GM19351 (cell line): ENCODE measurements around the gene NAV2.

Experiments used
- ATAC-seq: cut with Tn5 transposase; IDR thresholded peaks from one replicate; pipeline ENCODE4 v1.9.1; 2021; ENCODE audit warnings: mild to moderate bottlenecking, moderate library complexity; ENCODE audit not compliant: unreplicated experiment

The NAV2 gene

DNA sequence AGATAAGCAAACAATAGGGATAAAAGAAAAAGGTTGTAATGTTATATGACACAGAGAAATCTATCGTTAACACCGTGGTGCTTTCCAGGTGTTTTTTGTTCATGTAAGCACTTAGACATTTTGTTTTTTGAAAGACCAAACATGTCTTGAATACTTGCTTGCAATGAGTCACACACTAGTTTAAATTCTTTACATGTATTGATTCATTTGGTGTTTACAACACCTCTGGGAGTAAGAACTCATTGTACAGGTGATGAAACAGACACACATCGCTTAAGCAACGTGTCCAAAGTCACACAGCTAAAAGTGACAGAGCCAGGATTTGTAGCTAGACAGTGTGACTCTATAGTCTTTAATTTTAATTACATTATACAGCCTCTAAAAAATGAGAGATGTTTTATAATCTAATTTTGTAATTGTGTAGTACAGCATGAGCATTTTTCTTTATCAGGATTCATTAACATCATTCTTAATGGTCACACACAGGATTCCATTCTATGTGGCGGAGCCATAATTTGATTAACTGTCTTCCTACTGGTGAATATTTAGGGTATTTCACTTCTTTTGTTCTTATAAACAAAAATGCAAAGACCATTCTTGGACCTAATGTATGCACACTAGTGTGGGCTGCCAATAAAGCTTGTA, 298.8 kb downstream of the NAV2 start:
- no peak for ATAC-seq

DNA sequence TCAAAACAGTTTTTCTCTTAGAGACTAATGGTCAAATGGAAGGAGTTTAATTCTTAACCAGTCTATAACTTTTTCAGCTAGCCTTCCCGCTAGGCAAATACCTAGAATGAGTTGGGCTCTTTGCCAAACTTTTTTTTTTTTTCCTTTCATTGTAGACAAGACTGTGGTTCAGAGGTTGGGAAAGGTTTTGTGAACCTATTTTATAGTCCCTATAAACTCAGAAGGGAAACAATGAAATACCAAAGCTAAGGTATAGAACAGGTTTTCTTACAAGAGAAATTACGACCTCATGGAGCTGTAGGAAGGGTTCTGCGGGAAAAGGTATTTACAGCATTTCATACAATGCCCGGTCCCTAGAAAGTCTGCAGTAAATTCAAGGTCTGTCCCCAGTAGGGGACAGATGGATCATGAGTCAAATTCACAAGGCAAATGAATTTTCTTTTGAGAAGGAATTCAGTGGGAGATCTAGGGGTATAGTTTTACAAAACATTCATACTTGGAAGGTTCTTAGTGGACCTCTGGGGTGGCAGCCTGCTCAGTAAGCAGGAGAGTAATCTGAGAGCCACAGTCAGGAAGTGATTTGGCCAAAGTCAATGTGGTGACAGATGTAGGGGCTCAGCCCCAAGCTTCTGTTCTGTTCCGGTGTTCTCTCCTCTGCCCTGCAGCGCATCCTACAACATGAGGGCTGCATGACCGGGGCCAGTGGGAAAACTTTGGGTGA, 300.9 kb downstream of the NAV2 start:
- no peak for ATAC-seq

DNA sequence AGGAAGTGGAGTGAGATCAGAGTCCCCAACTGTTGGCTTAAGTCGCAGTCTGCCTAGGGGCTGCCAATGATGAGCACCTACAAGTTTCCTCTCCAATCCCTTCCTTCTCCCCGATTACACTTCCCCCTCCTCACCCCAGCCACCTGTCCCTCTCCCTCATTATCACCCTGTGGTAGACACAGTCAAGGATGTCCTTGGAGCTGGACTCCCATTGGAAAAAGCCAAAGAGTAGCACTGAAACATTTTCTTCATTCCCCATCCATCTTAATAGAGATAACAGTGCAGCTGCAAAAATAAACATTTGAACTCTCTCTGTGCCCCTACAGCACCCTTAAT, 301.4 kb downstream of the NAV2 start:
- ATAC-seq: no peak

DNA sequence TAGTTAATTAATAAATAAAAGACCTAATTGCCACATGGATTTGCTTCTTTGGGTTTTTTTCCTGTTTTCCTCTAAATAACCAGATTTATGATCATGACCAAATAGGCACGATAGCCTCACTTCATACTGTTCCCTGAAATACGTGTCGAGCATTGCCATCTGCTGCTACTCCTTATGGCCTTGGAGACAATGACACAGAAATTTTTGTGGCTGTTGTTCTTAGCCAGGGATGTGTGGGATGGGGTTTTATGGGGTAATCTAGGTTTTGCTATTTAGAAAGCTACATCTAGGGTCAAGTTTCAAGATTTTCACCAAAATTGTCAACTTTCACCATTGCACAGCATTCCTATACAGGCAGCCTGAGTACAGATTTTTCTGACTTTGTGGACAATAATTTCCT, 302.5 kb downstream of the NAV2 start:
- ATAC-seq: no peak

DNA sequence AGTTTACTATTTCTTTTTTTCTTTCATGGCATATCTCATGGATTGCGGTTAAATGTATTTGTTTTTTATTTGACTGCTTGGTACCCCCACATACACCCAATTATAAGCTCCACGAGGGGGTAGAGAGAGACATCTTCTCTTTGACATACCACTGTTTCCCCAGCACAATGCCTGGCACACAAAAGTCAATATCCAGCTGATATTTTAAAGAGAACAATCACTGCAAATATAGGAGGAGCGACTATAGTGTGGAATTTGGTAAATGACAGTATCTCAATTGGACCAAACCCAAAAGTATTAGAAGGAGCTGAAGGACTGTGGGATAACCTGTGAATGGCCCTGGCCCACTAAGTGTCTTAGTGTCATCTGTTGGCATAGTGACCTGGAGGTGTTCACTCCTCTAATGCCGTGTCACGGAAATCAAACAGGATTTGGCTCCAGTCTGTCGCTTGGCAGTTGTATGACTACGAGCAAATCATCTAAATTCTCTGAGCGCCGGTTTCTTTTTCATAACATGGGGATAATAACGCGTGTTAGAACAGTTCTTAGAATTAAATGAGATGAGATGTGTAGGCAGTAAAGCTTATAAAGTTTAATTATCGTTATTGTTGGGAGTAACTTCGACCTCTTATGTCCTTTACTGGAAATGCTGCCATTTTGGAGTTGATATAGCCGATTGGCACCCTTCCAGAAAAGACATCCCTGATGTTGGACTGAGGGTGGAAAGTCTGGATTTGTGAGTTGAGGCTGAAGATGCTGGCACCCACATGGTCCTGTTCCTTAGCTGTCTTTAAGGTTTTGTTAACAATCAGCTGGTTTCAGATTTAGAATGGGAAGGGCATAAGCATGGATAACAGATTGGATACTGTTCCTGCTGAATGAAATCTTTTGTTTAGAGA, 303.1 kb downstream of the NAV2 start:
- ATAC-seq: no peak

DNA sequence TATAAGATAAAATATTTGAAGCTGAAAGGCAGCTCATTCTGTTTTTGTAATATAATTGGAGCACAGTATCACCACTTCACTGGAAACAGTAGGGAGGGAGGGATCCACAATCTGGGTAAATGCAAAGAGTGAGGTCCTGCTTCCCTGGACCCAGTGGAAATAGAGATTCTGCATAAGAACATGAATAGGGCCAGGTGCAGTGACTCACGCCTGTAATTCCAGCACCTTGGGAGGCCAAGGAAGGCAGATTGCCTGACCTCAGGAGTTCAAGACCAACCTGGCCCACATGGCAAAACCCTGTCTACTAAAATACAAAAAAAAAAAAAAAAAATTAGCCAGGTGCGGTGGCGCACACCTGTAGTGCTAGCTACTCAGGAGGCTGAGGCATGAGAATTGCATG, 303.9 kb downstream of the NAV2 start:
- ATAC-seq: no peak

DNA sequence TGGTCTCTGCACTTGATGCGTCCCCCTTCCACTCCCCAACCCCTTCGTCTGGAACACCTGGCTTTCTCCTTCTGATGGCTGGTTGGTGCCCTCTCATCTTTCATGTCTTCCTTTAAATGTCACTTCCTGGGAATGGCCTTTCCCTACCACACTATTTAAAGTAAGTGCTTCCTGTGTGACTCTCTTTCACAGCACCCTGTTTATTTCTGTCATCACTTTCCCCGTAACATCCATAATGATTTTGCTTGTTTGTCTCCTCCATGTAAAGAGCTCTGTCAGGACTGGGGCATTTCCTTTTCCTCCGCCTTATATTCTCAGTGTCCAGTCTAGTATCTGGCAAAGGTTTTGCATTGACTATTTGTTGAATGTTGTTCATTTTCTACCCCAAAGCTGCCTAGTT, 304.7 kb downstream of the NAV2 start:
- ATAC-seq: no peak

DNA sequence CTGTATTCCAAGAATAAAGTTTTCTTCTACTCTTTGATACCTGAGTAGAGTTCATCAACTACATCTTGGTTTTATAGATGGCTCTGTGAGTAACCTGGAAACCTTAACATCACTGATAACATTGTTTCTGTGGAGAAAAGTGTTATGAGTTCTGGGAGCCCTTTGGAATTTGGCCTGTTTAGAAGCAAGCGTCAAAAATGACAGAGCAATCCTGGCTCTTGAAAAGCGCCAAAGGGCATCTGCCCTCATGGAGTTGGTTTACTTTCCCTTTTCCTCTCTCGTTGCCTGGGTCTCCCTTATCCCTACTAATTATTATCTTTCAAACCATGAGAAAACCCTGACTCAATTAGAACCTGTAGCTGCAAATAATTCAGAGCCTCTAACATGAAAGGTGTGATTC, 307.6 kb downstream of the NAV2 start:
- no peak for ATAC-seq

DNA sequence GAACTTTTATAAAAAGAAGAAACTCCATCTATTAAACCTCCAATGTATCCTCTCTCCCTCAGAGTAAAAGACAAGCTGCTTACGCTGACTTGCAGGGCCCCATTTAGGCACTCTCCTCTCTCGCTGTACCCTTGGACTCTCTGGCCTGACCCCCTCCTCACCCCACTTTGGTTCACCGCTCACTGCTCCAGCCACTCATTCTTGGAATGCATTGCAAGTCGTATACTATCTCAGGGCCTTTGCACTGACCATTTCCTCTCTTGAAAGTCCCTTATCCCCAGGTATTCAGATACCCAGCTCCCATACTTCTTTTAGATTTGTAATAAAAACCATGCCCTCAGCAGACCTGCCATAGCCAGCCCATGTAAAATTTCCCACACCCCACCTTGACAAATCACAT, 308.1 kb downstream of the NAV2 start:
- no peak for ATAC-seq

DNA sequence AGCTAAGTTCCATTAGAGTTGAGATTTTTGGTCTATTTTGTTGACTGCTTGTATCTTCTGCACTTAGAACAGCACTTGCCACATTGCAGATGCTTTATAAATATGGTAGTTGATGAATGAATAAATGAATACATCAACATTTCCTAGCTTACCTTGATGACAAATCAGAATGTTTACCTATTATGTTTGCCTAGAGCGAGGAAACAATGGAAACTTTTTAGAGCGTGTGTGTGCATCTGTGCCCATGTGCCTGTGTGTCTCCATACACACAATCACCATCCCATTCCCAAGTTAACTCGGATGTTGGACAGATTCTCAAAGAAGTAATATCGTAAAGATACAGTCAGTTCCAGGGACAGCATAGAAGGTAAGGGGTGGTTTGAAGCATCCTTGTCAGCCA, 308.6 kb downstream of the NAV2 start:
- ATAC-seq: no peak

DNA sequence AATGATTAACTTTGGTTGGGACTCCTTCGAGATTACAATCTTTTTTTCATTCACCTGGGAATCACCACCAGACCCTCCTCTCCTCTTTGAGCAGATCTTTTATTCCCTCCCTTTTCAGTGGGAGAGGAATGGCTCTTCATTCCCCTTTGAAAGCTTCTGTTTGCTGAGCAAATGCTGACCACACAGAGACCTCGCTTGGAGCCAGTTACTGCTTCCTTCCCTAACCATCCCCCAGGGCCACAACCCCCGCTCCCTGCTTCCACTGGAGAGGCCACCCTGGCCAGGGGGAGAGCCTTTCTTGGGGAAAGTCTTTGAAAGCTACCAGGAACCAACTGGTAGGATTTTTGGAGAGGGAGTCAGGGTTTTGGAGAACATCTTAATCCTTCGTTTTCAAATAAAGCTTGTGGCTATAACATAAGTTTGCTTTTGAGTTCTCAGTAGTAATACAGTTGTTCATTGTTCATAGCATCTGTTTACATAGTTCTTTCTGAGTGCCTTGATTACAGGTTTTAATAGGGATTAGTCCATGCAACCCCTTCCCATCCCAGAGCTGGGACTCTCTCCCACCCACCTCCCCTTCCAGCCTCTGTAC, 309.2 kb downstream of the NAV2 start:
- no peak for ATAC-seq

DNA sequence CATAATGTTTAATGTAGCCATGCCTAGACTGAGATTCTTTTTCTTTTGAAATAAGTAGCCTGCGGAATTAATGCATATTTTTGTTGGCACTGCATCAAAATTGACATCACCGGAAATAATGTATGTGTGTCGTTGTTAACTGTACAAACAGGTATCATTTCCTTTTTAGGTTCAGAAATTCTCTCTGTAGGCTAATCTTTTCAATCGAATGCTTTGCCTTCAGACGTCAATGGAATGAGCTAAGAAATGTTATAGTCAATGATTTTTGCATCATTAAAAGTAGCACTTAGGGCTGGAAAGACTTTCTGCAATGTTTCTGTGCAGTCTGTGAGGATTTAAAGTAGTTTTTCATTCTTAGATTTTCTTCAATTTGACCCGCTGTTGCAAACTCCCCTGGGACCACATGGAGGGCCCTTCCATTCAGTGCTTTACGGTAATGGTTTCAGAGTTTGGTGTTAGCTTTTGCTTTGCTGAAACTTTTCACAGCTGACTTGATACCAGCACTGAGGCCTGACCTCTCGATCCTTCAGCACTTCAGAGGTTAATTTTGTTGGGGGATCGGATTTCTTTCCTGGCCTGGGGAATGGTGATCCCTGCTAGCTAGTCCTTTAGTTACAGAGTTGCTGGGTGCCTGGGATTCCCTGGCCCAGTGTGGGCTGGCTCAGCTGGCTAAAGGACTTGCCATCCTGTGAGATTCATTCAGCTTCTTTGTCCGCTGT, 309.9 kb downstream of the NAV2 start:
- no peak for ATAC-seq

DNA sequence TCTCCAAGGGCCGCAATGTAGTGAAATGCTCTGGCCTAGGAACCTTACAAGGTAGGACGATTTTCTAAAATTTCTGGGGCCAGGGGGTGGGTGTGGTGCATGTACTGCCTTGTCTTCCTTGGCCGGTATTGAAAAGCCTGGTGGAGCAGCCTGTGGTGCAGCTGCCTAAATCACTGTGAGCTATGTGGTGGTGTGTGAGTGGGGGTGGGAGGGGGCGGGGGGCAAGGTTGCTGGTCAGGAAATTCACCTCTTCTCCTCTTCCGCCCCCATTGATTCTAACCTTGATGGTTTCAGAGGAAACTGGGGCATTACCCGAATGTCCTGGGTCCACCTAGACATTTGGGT, 310.4 kb downstream of the NAV2 start:
- ATAC-seq: no peak

DNA sequence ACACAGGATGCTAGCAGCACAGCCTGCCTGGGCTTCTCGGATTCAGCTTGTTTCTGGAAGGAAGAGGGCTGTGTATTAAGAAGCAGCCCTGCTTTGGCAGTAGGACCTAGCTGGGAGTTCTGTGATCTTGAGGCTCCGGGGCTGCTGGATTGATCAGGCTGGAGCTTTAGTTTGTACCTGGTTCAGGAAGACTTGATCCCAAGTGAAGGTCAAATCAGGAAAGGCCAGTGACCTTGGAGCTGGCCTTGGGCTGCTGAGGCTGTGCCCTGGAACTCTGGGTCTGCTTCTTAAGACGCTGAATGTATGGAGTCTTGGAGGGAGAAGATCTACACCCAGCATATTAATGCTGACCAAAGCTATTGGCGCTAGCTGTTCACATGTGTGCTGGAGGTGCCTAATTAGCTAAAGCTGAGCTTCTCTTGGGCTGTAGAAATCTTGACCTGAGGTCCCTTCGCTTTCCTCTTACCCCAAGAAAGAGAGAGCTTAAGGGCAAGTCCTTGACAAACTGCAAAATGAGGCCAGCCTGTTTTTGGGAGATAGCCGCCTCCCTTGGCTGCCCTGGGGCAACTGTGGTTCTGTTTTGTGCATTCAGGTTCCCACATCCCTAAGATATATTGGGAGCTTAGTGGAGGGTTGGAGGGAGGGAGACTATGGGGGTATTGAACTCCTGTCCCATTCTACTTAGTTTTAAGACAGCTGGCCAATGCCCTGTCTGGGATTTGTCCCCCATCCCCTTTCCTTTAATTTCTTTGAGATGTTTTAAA, 311.7 kb downstream of the NAV2 start:
- no peak for ATAC-seq

DNA sequence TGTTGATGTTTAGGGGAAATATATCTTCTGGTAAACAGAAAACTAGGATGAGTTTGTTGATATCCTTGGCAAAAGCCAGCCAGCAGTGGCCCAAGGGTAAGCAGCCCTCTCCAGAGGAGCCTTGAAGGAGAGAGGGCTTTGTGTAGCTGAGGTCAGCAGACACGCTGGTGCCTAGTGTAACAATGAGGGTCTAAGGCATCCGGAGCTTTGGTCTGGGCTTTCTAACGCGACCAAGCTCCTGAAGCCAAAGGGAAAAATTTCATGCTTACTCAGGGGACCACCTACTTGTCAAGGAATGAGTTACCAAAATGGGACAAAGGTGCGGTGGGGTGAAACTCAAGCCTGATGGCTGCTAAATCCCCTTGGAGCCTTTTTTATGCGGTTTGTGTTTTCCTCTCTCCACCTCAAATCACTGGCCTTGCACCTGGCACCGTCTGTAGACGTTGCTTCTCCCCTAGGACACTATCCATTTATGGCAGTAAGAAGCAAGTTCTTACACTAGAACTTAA, 312.7 kb downstream of the NAV2 start:
- no peak for ATAC-seq

DNA sequence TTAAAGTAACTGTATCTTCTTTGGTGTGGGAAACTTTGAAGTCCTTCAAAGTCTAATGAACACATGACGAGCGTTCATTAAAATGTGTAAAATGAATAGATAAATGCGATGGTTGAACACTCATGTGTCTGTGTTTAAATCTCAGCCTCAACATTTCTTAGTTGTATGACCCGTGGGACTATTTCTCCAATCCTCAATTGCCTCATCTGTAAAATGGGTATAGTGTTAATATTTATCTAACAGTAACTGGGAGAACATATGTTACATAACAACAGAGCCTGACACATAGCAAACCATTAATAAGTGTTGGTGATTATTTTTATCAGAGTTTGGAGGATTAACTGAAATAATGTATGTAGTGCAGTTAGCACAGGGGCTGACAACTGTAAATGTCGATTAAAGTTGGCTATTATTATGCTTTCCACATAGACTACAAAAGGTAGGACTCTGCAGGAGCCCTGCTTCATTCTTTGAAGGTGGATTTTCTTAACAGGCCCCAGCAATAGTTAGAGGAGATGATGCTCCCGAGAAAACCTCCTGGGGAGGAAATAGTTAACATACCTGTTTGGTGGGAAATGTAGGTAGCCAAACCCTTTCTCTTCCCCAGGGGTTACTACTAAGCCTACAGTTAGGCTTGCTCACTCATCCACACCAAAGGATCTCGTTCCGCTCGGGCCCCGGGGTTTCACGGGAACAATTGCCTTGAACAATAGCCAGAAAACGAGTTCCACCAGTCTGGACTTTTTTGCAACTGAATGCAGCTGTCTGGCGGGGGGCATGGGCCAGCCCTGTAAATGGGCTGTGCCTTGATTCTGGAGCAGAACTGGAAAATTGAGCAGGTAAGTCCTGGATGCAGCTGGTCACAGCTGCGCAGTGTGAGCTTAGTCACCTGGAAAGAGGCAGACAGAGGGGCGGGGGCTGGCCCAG, 314.3 kb downstream of the NAV2 start:
- ATAC-seq: no peak

DNA sequence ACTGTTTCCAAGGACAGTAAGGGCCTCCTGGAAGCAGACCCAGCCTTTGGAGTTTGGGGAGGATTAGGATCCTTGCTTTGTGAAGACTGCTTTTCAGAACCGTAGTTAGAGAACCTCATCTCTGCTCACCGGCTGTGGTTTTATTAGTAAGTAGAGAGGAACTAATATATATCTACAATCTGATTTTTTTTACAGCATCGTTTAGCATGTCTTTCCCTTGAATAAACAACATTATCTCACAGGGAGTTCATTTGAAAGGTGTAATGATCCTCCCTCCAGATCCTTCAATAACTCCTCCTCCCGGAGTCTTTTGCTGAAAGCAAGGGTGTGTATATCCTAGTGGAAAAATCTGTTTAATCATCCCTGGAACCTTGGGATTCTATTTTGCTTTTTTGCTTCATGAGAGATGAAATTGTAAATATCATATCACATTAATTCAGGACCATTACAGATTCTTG, 314.9 kb downstream of the NAV2 start:
- ATAC-seq: no peak

DNA sequence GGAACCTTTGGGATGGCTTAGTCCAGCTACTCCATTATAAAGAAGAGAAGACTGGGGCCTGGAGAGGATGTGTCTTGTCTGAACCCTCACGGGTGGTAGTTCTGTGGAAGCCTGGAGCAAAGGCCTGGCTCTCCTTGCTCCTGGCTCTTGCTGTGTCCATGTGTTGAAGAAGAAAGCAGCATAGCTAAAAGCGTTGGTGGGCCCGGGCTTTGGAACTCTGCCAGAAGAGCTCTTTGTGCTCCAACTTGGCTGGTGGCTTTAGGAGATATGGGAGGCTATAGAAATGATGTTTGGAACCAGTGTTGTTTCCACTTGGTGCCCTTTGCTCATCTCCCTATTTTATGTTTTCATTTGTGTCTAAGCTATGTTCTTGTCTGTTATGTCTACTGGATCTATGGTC, 316.6 kb downstream of the NAV2 start:
- ATAC-seq: no peak

DNA sequence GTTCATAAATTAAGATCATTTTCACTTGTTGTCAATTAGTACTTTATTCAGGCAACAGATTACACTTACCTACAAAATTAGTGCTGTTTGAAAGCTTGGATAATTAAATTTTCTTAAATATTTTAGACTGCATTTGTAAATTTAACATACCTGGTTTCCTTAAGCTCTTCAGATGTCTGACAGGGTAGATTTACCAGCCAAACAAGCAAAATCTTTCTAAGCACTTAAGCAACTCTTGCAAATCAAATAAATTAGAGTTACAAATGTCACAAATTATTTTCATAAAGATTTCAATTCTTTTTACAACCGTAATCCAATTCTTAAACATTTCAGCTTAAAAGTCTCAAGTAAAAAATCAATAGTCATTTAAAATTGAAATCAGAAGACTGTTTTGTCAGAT, 317.8 kb downstream of the NAV2 start:
- no peak for ATAC-seq
